ENCODE data around the gene LRP11. TPM values are rescaled to one million over a fixed set of nuclear protein-coding genes. Genes with fewer than 3 reads are reported as not detected.

LRP11 gene
- total and polyA plus RNA-seq, 9 of the 15 experiments (the other 6 are each of a cell fraction or from before 2014, with no cell fraction given), result 0.51 to 3.5 (median 2.4) TPM

GRCh38 chr6:149881066-149881766 is 17.1 kb upstream of the LRP11 start:
- H3K9me3 ChIP-seq (replicated peaks; ENCODE audit: control insufficient read depth, insufficient read depth, low read depth, low read length), result no peaks in the 10 kb centered on the region
- no peak for DNase-seq (ENCODE audit: extremely low read depth in 1 of 4, low spot score in 3 of 4)
- H3K4me3 ChIP-seq, result no peak overlapping the region
- no peak overlapping the region for H3K4me2 ChIP-seq (ENCODE audit: insufficient read depth, low read length)
- H3K9me1 ChIP-seq (ENCODE audit: control insufficient read depth, insufficient read depth, low read length), result no peaks in the 10 kb centered on the region
- ChIA-PET POLR2A (interaction anchor here (0.6 to 0.9 kb wide), 4 partner anchors 12 to 49 kb away, joined by 3 read pairs; no protein-coding TSS in a partner anchor), CTCF (ENCODE audit: low intra/inter-chr PET ratio) (no interaction called here)
- H3K79me2 ChIP-seq (ENCODE audit: control insufficient read depth, insufficient read depth, low read length), result no peaks in the 10 kb centered on the region
- H3K4me1 ChIP-seq (replicated peaks in 1 of 2; ENCODE audit: control insufficient read depth in 2 of 2, insufficient read depth in 2 of 2, low read length in 2 of 2), result no peaks in the 10 kb centered on the region
- in situ Hi-C loops (cut with MboI), result no loop called here
- 3% methylated on average over 10 of the region's 10 CpGs for WGBS (ENCODE audit: insufficient coverage, low coverage, missing lambda C conversion rate)
- intact Hi-C loops (cut with micrococcal nuclease), result no loop called here
- no peak overlapping the region for H2AFZ ChIP-seq (ENCODE audit: low read depth, low read length)
- H3K36me3 ChIP-seq (ENCODE audit: control insufficient read depth, insufficient read depth, low read length), result no peaks in the 10 kb centered on the region
- no peak overlapping the region for H3K27ac ChIP-seq (ENCODE audit: extremely low read depth, low read depth, low read length)
- no peak for FAIRE-seq
- no peak for ATAC-seq
- H3K27me3 ChIP-seq (ENCODE audit: control insufficient read depth in 2 of 2, insufficient read depth in 2 of 2, low read length in 2 of 2), result peaks cover 37 to 41% of the 10 kb centered on the region in 2 experiments; a peak in 4 of 5 replicates
- BruUV-seq (replicated peaks), result no TSS peak
- no peaks in the 10 kb centered on the region for H4K20me1 ChIP-seq (replicated peaks; ENCODE audit: control insufficient read depth, insufficient read depth, low read length)
- H3K9ac ChIP-seq (ENCODE audit: insufficient read depth in 1 of 2, low read depth in 2 of 2, low read length in 2 of 2), result no peak overlapping the region
- TF ChIP-seq TFE3 (CRISPR knock-in tag; IDR thresholded peaks at IDR 0.05) (peak; percentile 11; the same call in 1 of the 2 replicates), ATF1 (CRISPR knock-in tag; IDR thresholded peaks at IDR 0.05) (no peak), ATF1 (tag; IDR thresholded peaks at IDR 0.05) (no peak), HCFC1 (IDR thresholded peaks at IDR 0.05; ENCODE audit: low read depth, low read length) (no peak), PCBP2 (IDR thresholded peaks at IDR 0.05; ENCODE audit: low read depth, low read length, poor library complexity, severe bottlenecking) (no peak), MBD1 (CRISPR knock-in tag; IDR thresholded peaks at IDR 0.05) (no peak), USF1 (CRISPR knock-in tag; IDR thresholded peaks at IDR 0.05) (peak; percentile 38; the same call in 1 of the 2 replicates), SAFB2 (IDR thresholded peaks at IDR 0.05; ENCODE audit: borderline replicate concordance, low read depth, low read length, severe bottlenecking) (no peak), ZNF696 (CRISPR knock-in tag; conservative IDR thresholded peaks at IDR 0.05) (no peak), TBP (optimal IDR thresholded peaks at IDR 0.05; ENCODE audit: low read depth, low read length) (no peak), PTBP1 (IDR thresholded peaks at IDR 0.05; ENCODE audit: low read depth, low read length) (no peak), ZMIZ1 (IDR thresholded peaks at IDR 0.05; ENCODE audit: low read depth in 2 of 2, low read length in 2 of 2) (no peak), ZBTB26 (CRISPR knock-in tag; IDR thresholded peaks at IDR 0.05) (no peak)
